Subcutaneous abdominal adipose tissue (tissue), 5 donors: ENCODE results near the gene RNF26.
A peak's percentile ranks its signal among the peaks of the same experiment; 100 is the strongest.

ENCODE experiments used
- H3K27ac ChIP-seq: one replicate; pipeline ENCODE4 v1.7.0; 2013; ENCODE audit warnings: low read depth, mild to moderate bottlenecking, inconsistent platforms, low read length, moderate library complexity
- H3K27me3 ChIP-seq, 5 donors: one replicate each; pipeline ENCODE4 v1.7.0; 2013; ENCODE audit warnings: low read length in 5 of 5, inconsistent platforms in 1 of 5; ENCODE audit not compliant: control insufficient read depth in 5 of 5, insufficient read depth in 4 of 5
- H3K36me3 ChIP-seq, 5 donors: one replicate each; pipeline ENCODE4 v1.7.0; 2013; ENCODE audit warnings: low read length in 5 of 5; ENCODE audit not compliant: control insufficient read depth in 5 of 5, insufficient read depth in 5 of 5
- H3K4me1 ChIP-seq, 5 donors: one replicate each; pipeline ENCODE4 v1.7.0; 2013; ENCODE audit warnings: low read length in 5 of 5, mild to moderate bottlenecking in 3 of 5, moderate library complexity in 1 of 5; ENCODE audit not compliant: control insufficient read depth in 5 of 5, insufficient read depth in 5 of 5
- H3K4me3 ChIP-seq, 5 donors: one replicate each; pipeline ENCODE4 v1.7.0; 2013; ENCODE audit warnings: low read length in 5 of 5, low read depth in 1 of 5
- H3K9ac ChIP-seq, 5 donors: one replicate each; pipeline ENCODE4 v1.7.0; 2013; ENCODE audit warnings: low read length in 5 of 5, mild to moderate bottlenecking in 4 of 5, moderate library complexity in 3 of 5
- H3K9me3 ChIP-seq, 5 donors: one replicate each; pipeline ENCODE4 v1.7.0; 2013; ENCODE audit warnings: low read length in 5 of 5; ENCODE audit not compliant: control insufficient read depth in 5 of 5
- donor health status: healthy.
- donor health status: healthy.
- donor health status: healthy.
- donor health status: healthy.
- donor health status: healthy.

RNF26 gene

DNA sequence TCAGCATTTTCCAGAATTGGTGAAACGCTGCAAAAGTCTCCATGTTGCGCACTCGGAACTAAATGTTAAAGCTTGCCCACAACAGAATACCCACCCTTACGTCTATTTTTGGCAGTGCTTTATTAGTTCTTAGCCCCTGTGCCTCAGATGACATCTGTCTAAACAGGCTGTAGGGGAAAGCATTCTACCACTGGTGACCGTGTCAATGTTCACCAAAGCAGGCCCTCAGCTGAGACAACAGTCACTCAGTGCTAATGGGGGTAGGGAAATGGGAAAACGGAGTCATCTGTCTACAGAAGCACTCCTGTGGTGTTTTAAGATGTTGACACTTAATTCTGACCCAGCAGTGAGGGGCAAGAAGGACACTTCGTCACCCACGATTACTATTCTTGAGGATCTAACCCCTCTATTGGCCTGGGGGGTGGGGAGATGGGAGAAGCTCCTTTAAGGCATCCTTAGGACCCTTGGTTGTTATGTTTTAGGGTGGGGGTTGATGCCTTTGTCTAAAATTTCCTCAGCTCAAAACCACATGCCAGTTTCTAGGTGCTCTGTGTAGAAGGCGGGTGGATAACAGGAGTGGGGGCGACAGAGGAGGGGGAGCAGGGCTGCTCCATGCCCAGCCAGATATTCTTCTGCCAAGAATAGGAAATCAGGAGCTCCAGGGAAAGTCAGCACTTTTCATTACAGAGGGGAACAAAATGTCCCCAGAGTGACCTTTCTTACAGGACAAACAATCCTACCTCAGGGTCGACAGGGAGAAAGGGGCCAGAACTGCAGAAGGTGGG lies 27.8 kb downstream of the RNF26 start:
- Histone ChIP-seq H3K9me3 (no peaks in the 10 kb centered on the region), H3K27me3 (peaks cover 10 to 21% (median 20%) of the 10 kb centered on the region in 5 donors), H3K4me3 (no peak overlapping the region), H3K27ac (no peak overlapping the region), H3K9ac (peak overlapping the region in 1 of 5 donors; percentile 7), H3K36me3 (no peaks in the 10 kb centered on the region), H3K4me1 (peaks cover 4 to 41% (median 14%) of the 10 kb centered on the region in 5 donors)

DNA sequence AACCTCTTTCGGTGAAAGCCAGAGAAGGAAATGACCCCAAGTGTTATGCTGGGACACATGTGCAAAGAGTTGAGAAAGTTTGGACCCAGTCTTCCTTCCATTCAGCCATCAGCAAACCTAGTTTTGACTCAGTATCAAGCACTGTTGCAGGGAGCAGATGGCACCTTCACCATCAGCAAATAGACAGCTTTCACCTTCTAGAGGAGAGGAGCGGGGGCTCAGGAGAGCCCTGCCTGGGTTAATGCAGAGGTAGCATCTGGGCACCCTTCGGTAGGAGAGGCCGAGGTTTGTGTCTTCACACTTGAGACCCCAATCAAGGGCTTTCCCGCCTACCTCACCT lies 28.4 kb downstream of the RNF26 start:
- Histone ChIP-seq H3K4me1 (peaks cover 4 to 42% (median 19%) of the 10 kb centered on the region in 5 donors), H3K9me3 (no peaks in the 10 kb centered on the region), H3K27ac (no peak overlapping the region), H3K9ac (no peak overlapping the region), H3K36me3 (no peaks in the 10 kb centered on the region), H3K27me3 (peaks cover 10 to 25% (median 22%) of the 10 kb centered on the region in 5 donors), H3K4me3 (no peak overlapping the region)

DNA sequence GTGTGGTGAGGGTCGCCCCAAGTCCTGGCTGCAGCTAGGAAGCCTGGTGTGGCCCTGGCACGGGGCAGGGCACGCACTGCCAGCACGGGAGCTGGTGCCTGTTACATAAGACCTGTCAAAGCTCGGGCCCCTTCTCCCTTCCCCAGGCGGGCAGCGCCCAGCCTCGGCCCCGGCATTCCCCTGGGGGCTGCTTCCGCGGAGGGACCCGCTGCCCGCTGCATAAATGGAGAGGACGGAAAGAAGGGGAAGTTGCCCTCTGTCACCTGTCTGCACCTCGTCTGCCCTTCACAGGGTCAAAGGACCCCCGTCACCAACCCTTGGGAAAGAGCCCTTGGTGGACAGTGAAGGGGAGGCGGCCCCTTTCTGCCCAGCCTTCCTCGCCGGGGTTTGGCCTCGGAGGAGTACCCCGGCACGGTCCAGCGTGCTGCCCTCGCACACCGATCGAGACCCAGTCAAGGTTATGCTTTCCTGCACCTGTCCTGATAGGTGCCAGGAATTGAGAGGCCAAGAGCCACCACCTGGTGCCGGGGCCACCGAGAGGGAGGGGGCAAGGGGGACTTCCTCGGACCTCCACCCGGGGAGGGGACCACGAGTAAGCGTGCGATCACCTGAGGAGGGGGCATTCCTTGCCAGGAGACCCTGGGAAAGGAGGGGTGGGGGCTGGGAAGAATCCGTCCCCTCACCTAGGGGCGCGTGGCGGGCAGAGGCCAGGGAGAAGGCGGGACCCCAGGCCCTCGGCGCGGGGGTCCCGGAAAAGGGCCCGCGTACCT lies 28.9 kb downstream of the RNF26 start:
- no peaks in the 10 kb centered on the region for H3K36me3 ChIP-seq
- H3K9ac ChIP-seq, result no peak overlapping the region
- no peak overlapping the region for H3K27ac ChIP-seq
- peaks cover 10 to 29% (median 24%) of the 10 kb centered on the region in 5 donors for H3K27me3 ChIP-seq
- no peaks in the 10 kb centered on the region for H3K9me3 ChIP-seq
- peaks cover 6 to 48% (median 24%) of the 10 kb centered on the region in 5 donors for H3K4me1 ChIP-seq
- H3K4me3 ChIP-seq, result peak overlapping the region in 2 of 5 donors; percentile 33 to 48

DNA sequence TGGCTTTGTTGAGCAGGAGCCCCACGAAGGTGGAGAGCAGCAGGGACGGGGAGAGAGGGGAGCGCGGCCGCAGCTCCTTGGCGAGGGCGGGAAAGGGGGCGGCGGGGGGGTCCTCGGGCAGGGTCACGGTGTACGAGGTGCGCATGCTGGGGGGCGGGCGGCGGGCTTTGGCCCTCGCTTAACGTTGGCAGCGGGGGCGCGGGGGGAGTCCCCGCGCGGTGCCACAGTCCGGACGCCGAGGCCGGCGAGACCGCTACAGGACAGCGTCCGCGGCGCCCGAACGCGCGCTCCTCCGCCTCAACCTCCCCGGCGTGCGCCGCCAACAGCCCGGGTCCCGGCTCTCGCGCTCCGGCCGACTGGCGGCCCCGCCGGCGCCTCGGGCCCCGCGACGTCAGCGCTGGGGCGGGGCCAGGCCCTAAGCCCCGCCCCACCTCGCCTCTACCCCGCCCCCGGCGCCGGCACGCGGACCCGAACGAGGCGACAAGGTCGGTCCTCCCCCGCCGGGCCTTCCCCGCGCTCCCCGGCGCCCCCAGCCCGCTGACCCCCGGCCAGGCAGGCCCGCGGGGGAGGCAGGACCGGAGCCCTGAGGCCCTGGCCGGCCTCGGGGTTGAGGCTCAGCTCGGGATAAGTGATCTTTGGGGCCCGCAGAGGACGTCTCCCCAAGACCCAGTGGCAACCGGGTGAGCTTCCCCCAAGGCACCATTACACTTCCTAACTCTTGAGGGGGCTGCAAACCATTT lies 29.7 kb downstream of the RNF26 start:
- Histone ChIP-seq H3K4me1 (peaks cover 7 to 56% (median 32%) of the 10 kb centered on the region in 5 donors), H3K27ac (no peak overlapping the region), H3K36me3 (no peaks in the 10 kb centered on the region), H3K27me3 (peaks cover 10 to 29% (median 24%) of the 10 kb centered on the region in 5 donors), H3K4me3 (peak overlapping the region in 2 of 5 donors; percentile 37 to 48), H3K9me3 (no peaks in the 10 kb centered on the region), H3K9ac (no peak overlapping the region)

DNA sequence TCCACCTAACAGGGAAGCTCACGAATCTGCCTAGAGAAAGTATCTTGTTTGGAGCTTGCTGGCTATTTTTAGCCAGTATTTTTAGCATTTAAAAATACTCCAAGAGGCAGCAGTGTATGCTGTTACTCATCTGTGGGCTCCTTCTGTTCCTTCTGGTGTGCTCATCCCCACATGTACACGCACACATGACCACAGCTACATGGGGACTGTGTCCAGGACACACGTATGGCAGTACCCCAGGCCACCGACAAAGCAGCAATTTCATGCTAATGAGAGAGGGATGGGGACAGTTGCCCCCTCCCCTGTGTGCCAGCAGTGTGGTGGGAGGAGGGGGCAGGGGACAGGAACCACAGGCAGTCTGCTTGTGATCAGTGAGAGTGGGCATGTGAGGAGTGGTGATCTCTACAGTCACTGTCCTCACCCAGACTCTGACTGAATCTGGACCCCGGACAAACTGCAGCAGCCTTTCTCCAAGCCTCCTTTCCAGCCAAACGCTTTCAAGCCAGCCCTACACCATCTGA lies 30.8 kb downstream of the RNF26 start:
- Histone ChIP-seq H3K9ac (no peak overlapping the region), H3K4me1 (peaks cover 7 to 57% (median 29%) of the 10 kb centered on the region in 5 donors), H3K4me3 (no peak overlapping the region), H3K9me3 (no peaks in the 10 kb centered on the region), H3K27me3 (peaks cover 10 to 29% (median 24%) of the 10 kb centered on the region in 5 donors), H3K36me3 (no peaks in the 10 kb centered on the region), H3K27ac (no peak overlapping the region)

DNA sequence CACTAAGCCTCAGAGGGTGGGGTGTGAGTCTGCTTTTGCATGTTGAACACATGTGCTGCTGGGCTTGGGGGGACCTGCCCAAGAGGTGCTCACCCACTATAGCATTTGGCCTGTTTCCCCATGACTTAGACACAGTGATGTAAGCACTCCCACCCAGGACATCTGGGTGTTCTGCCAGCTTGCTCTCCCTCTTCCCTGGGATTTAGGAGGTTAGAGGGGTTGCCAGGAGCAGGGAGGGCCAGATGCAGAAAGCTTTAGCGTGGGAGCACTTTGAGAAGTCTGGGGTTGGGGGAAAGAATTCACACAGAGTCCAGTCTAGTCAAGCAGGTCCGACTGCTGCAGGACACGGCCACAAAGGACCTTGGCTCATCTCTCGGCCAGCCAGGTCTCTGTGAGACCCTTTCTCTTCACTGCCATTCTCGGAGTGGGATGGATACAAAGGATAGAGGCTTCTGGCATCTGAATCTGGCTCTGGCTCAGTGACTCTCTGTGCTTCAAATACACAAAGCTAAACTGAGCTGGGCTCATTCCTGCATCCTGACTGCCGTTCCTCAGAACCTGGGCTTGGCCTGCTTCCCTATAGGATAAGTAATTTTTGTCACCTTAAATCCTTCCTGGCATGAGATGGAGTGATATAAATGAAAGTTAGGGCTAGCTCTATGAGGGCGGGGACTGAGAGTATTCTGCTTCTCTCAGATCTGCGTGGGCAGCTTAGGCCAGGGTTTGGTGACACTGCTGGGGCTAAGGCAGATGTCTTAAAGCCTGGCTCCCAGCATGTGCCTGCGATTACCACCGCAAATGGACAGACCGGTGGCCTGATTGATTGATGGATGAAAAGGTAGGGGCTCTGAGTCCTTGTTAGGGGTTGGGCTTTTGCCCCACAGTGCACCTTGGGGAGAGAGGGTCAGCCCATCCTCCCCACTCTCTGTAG lies 32.6 kb downstream of the RNF26 start:
- Histone ChIP-seq H3K27me3 (peaks cover 10 to 29% (median 24%) of the 10 kb centered on the region in 5 donors), H3K36me3 (no peaks in the 10 kb centered on the region), H3K4me1 (peaks cover 9 to 64% (median 41%) of the 10 kb centered on the region in 5 donors), H3K27ac (no peak overlapping the region), H3K4me3 (no peak overlapping the region), H3K9ac (no peak overlapping the region), H3K9me3 (no peaks in the 10 kb centered on the region)

DNA sequence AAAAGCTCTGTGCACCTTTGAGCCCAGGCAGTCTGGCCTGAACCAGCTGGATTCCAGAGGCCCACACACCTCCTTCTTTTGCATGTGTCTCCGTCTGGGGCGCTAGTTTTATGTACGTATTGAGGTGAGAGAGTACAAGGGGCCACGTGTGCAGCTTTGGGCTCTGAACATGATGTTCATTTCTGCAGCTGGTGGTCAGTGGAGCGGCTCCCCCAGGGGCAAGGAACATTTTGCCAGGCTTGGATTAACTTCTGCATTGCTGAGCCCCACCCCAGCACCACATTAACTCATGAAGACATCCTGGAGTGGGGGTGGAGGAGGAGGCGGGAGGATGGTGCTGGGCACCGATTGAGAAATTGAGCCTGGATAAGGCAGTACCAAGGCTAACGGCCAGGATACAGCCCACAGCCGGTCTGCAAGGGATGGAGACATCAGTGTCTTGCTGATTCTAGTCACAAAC lies 33.4 kb downstream of the RNF26 start:
- Histone ChIP-seq H3K4me1 (peaks cover 9 to 66% (median 42%) of the 10 kb centered on the region in 5 donors), H3K36me3 (no peaks in the 10 kb centered on the region), H3K4me3 (no peak overlapping the region), H3K9ac (no peak overlapping the region), H3K9me3 (no peaks in the 10 kb centered on the region), H3K27ac (no peak overlapping the region), H3K27me3 (peaks cover 10 to 29% (median 24%) of the 10 kb centered on the region in 5 donors)

DNA sequence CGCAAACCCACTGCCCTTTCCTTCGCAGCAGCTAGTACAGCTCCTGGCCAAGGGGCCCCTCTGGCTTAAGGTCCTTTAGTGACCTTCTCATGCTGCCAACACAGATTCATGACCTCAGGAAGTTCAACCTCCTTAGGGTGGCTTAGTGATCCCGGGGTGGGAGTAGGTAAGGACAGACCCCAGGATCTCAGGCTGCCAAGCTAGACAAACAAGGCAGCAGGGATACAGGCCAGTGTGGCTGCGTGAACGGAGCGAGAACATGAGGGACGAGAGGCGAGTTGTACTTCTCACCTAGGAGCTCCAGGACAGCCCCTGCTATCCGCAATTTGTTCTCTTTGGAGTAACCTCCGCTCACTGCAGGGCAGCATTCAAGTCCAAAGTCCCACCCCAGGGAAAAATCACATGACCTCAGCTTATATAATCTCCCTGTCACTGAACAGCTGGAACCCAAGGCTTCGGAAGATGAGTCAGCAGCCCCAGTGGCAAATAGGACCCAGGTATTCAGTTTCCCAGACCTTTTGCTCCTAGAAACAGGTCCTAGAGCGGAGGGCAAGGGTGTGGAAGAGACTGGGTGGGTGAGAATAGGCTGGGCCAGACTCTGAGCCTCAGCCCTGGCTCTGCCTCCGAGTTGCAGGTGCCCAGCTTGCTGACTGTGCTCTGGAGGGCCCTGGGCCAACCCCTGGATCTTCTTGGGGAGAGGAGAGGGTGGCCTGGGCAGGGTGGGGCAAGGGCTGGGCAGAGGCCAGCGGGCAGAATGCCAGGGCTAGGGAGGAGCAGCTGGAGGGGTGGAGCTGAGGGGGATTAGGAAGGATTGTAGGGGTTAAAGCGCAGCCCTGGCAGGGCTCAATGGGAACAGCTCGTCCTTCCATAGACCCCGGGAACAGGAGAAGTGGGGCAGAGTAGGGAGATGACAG lies 34.1 kb downstream of the RNF26 start:
- Histone ChIP-seq H3K9ac (peak overlapping the region in 1 of 5 donors; percentile 35), H3K9me3 (no peaks in the 10 kb centered on the region), H3K4me3 (peak overlapping the region in 1 of 5 donors; percentile 1), H3K27me3 (peaks cover 10 to 29% (median 24%) of the 10 kb centered on the region in 5 donors), H3K4me1 (peaks cover 9 to 60% (median 40%) of the 10 kb centered on the region in 5 donors), H3K27ac (no peak overlapping the region), H3K36me3 (no peaks in the 10 kb centered on the region)
